HL-60/S4 treated with phorbol 12-myristate 13-acetate at 8.2 ng/mL for 4 days and 3 days (cell line): Measurements from ENCODE around the gene FAM83B.
"Not testable (repeated sequence)": the region's sequence is repeated elsewhere in the genome, so short reads cannot be mapped to it uniquely, and the experiment has no call there.

Experiments
- in situ Hi-C: fragments of 300-500 bp; cut with MboI; formaldehyde crosslinking; loops from 2 replicates; pipeline ENCODE4 v1.15.0; 2022; ENCODE audit warnings: low sequenced_read_pairs

The FAM83B gene

GRCh38 chr6:54970337-54970736 is 123.8 kb downstream of the FAM83B start:
- in situ Hi-C loops, result no loop called here

- in situ Hi-C loops, result no loop called here
These were observed 125.3 kb downstream of the FAM83B start for GRCh38 chr6:54971825-54972224.

- in situ Hi-C loops, result not testable (repeated sequence)
These were observed 132.6 kb downstream of the FAM83B start for GRCh38 chr6:54979161-54979560.

- in situ Hi-C loops, result no loop called here
These were observed 134.1 kb downstream of the FAM83B start for GRCh38 chr6:54980511-54981275.

- in situ Hi-C loops, result no loop called here
These were observed 134.7 kb downstream of the FAM83B start for GRCh38 chr6:54981276-54981609.

GRCh38 chr6:54981647-54982046 is 135.1 kb downstream of the FAM83B start:
- in situ Hi-C loops, result no loop called here

- in situ Hi-C loops, result no loop called here
These were observed 141.2 kb downstream of the FAM83B start for GRCh38 chr6:54987633-54988290.

- in situ Hi-C loops, result no loop called here
These were observed 142.0 kb downstream of the FAM83B start for GRCh38 chr6:54988576-54988975.

- in situ Hi-C loops, result no loop called here
These were observed 143.4 kb downstream of the FAM83B start for GRCh38 chr6:54990001-54990400.
